Measurements from ENCODE around the gene SLC25A21.

The SLC25A21 gene

DNA sequence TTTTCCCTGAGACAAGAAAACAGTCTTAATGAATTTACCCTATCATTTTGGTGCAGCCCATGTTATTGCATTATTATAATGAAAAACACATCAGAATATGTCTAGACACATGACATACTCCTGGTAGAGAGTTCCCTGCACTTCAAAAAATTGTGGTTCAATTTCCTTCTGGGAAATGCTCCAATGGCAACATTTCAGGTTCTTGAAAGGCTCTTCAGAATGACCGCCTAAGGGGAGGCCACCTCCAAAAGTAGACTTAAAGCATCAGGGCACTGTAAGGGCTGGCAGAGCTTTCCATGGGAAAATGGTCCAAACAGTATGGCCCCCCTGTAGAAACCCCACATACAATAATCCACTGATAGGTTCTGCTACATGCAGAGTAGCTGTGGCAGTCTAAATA lies 110.7 kb downstream of the SLC25A21 start:
- H3K4me1 Mint-ChIP-seq (ENCODE audit: low read depth), result no peaks in the 10 kb centered on the region
- H3K36me3 Mint-ChIP-seq (ENCODE audit: low read depth), result no peaks in the 10 kb centered on the region
- H3K9me3 Mint-ChIP-seq, result peaks cover 15% of the 10 kb centered on the region
- H3K4me3 Mint-ChIP-seq, result no peak overlapping the region
- no peak overlapping the region for H3K27ac Mint-ChIP-seq
- H3K27me3 Mint-ChIP-seq, result no peaks in the 10 kb centered on the region

DNA sequence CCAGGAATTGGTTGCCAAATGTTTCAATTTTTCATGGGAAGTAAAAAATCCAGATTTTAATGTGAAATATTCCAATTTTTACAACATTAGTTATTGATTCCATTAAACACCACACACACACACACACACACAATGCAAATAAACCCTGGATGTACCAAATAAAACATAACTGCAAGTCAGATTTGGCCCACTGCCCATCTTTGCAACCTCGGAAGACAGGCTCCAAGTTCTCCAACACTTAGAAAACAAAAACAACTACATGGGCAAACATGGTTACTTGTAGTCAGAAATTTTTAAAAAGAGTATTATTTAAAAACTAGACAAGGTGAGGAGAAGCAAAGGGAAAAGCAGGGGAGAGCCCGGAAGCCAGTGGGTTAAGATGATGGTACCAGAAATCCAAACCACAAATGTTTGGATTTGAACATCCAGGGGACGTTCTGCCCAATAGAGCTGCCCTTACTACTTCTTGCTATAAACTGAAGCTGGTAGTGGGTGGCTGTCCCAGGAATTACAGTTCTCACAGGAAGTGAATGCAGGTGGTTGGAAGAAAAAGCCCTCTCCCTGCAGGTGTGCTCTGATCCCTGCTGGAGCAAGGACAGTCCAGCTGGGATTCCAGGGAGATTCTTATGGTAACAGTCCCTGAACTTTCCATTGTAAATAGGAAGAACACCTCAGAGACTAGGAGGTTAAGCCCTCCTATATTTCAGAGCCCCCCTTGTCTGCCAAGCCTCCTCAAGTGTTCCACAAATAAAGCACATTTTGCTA lies 111.7 kb downstream of the SLC25A21 start:
- Mint-ChIP-seq H3K4me3 (no peak overlapping the region), H3K4me1 (ENCODE audit: low read depth) (no peaks in the 10 kb centered on the region), H3K27me3 (no peaks in the 10 kb centered on the region), H3K36me3 (ENCODE audit: low read depth) (no peaks in the 10 kb centered on the region), H3K9me3 (peaks cover 8% of the 10 kb centered on the region), H3K27ac (no peak overlapping the region)

DNA sequence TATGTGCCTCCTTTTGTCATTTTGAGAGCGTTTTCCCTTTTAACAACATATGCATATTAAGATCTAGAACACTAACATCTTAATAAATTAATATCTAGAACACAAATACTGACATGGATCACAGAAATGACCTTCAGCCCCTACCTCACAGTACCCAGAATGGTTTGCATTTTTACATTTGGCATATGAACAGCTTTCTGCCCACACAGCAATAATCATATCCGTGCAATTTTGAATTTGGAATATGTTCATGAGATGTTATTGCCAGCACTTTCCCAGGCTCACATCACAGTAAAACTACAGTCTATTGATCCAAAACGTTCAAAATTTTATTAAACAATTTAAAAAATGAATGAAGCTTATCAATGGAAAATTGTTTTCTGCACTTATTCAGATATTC lies 114.6 kb downstream of the SLC25A21 start:
- H3K9me3 Mint-ChIP-seq, result peaks cover 11% of the 10 kb centered on the region
- no peak overlapping the region for H3K4me3 Mint-ChIP-seq
- H3K27me3 Mint-ChIP-seq, result no peaks in the 10 kb centered on the region
- H3K27ac Mint-ChIP-seq, result no peak overlapping the region
- H3K4me1 Mint-ChIP-seq (ENCODE audit: low read depth), result no peaks in the 10 kb centered on the region
- no peaks in the 10 kb centered on the region for H3K36me3 Mint-ChIP-seq (ENCODE audit: low read depth)

DNA sequence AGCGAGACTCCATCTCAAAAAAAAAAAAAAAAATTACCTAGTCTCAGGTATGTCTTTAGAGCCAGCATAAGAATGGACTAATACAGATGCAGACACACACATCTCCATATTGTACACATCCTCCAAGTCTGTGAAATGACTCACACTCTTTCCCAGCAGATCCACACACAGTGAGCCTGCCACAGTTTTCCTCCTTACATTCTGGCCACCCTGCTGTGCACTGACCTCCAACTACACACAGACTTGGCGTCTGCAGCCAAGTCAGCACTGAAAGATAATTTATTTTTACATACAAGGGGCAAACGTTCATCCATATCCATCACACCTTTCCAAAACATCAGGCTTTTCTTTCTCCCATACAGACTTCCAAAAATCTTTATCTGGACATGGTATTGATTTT lies 115.9 kb downstream of the SLC25A21 start:
- H3K9me3 Mint-ChIP-seq, result peaks cover 11% of the 10 kb centered on the region
- H3K4me1 Mint-ChIP-seq (ENCODE audit: low read depth), result no peaks in the 10 kb centered on the region
- H3K36me3 Mint-ChIP-seq (ENCODE audit: low read depth), result no peaks in the 10 kb centered on the region
- H3K27ac Mint-ChIP-seq, result no peak overlapping the region
- H3K27me3 Mint-ChIP-seq, result no peaks in the 10 kb centered on the region
- no peak overlapping the region for H3K4me3 Mint-ChIP-seq

DNA sequence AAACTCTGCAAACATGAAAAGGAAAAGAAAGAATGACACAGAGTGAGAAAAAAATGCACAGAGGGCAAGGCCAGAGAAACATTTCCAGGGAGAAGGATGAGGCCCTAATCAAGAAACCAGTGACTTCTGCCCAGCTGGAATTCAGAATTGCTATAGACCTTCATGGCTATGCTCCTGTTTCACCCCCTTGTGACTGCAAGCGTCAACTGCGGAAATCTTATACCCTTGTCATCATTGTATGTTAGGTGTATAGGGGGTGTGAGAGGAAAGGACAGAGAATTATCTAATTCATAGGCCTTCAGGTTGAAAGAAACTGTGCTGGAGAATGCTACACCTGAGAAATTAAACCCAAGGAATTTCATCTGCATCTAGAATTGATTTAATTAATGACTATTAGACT lies 117.5 kb downstream of the SLC25A21 start:
- H3K4me1 Mint-ChIP-seq (ENCODE audit: low read depth), result no peaks in the 10 kb centered on the region
- H3K36me3 Mint-ChIP-seq (ENCODE audit: low read depth), result no peaks in the 10 kb centered on the region
- H3K27me3 Mint-ChIP-seq, result no peaks in the 10 kb centered on the region
- peaks cover 11% of the 10 kb centered on the region for H3K9me3 Mint-ChIP-seq
- H3K4me3 Mint-ChIP-seq, result no peak overlapping the region
- no peak overlapping the region for H3K27ac Mint-ChIP-seq

DNA sequence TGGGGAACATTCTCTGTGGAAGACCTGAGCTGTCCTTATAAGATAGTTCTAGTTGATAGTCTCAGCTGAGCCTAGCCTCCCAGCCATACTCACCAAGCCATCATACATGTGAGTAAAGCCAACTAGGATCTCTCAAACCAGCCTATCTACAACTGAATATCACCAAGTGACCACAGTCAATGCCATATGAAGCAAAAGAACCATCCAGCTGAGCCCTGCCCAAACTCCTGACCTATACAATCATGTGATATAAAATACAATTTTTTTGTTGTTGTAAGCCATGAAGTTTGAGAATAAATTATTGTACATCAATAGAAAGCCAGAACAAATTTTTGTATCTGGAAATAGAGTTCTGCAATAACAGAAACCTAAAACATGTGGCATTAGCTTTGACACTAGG lies 118.3 kb downstream of the SLC25A21 start:
- no peaks in the 10 kb centered on the region for H3K27me3 Mint-ChIP-seq
- H3K36me3 Mint-ChIP-seq (ENCODE audit: low read depth), result no peaks in the 10 kb centered on the region
- peaks cover 11% of the 10 kb centered on the region for H3K9me3 Mint-ChIP-seq
- H3K27ac Mint-ChIP-seq, result no peak overlapping the region
- H3K4me1 Mint-ChIP-seq (ENCODE audit: low read depth), result no peaks in the 10 kb centered on the region
- no peak overlapping the region for H3K4me3 Mint-ChIP-seq

DNA sequence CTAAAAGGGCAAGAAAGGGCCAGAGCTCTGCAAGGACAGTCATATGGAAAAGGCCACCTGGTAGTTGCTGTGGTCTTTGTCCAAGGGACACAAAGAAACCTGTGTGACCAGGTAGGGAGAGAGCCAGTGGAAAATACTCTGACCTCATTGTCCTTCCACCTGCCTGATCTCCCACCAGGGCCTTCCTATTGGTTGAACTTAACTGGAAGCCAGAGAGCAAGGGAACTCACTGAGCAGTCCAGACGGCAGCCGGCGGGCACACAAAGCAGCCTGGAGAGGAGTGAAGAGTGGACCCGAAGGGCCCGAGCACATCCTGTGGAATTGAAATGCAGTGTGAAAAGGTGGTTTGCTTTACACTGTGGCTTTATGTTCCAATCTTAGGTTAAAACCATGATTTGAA lies 120.7 kb downstream of the SLC25A21 start:
- Mint-ChIP-seq H3K4me3 (no peak overlapping the region), H3K4me1 (ENCODE audit: low read depth) (no peaks in the 10 kb centered on the region), H3K27ac (no peak overlapping the region), H3K27me3 (no peaks in the 10 kb centered on the region), H3K36me3 (ENCODE audit: low read depth) (no peaks in the 10 kb centered on the region), H3K9me3 (peaks cover 11% of the 10 kb centered on the region)

DNA sequence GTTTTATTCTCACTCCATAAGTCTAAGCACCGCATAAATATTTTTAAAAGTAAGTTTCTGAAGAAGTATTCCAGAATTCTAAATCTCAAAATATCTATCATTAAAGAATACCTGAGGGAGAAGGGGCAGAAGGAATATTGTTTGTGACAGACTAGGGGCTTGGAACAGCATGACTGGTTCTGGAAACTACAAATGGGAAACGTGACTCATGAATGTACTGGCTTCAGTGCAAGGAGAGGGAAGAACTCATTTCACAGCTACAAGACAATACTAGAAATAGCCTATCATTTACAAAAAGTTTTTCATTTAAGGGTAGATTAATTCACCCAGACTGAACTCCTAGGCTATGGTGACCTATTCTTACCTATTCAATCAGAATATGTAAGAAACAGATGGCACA lies 121.3 kb downstream of the SLC25A21 start:
- Mint-ChIP-seq H3K27me3 (no peaks in the 10 kb centered on the region), H3K4me3 (no peak overlapping the region), H3K27ac (no peak overlapping the region), H3K9me3 (peaks cover 11% of the 10 kb centered on the region), H3K4me1 (ENCODE audit: low read depth) (no peaks in the 10 kb centered on the region), H3K36me3 (ENCODE audit: low read depth) (no peaks in the 10 kb centered on the region)

DNA sequence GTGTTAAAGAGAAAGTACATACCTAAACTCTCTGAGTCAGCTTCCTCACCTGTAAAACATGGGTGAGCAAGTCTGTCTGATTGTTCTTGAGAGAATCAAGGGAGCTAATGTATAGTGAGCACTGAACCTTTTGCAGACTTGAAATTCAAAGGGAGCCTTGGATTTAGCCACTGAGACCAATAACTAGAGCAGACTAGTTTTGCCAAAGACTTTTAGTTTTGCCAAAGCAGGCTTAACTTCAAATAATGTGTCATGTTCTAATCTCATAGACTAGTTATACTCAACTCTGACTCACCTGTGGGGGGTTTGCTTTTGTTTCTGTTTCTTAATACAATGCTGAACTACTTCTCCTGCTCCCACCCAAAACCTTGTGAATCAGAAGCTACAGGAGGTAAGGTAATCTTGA lies 123.7 kb downstream of the SLC25A21 start:
- Mint-ChIP-seq H3K4me3 (no peak overlapping the region), H3K36me3 (ENCODE audit: low read depth) (no peaks in the 10 kb centered on the region), H3K4me1 (ENCODE audit: low read depth) (no peaks in the 10 kb centered on the region), H3K27me3 (no peaks in the 10 kb centered on the region), H3K9me3 (no peaks in the 10 kb centered on the region), H3K27ac (no peak overlapping the region)

DNA sequence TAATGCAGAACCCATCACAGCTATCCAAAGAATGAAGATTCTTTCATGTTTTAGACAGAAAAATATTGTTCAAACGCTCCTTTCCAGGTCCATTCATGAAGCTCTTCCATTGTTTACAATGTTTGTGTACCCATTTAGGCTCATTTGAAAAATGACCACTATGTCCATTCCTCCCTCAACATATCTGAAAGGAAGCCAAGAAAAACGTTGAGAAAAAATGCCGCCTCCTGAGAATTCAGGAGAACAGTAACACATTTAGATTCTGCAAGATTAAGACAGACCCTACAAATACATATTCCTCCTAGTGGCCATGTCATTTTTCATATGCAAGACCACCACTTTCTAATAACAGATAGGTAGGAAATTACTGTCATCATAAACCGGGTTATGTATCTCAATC lies 124.4 kb downstream of the SLC25A21 start:
- H3K36me3 Mint-ChIP-seq (ENCODE audit: low read depth), result no peaks in the 10 kb centered on the region
- H3K27ac Mint-ChIP-seq, result no peak overlapping the region
- H3K4me1 Mint-ChIP-seq (ENCODE audit: low read depth), result no peaks in the 10 kb centered on the region
- no peaks in the 10 kb centered on the region for H3K27me3 Mint-ChIP-seq
- H3K9me3 Mint-ChIP-seq, result no peaks in the 10 kb centered on the region
- no peak overlapping the region for H3K4me3 Mint-ChIP-seq

DNA sequence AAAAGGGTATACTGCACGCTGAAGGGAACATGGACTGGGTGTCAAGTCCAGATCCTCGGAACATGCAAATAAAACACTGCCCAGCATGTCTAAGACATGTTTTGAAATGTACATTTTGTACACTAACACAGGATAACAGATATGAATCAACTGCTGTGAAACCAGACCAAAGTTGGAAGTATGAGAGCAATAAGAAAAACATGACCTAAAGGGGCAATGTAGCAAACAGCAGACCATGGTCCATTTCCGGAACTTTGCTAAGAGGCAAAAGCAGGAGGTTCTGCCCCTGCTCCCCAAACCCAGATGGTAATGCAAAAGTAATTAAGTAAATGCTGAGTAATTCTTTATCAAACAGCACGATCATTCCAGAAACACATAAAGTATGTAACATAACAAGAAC lies 125.2 kb downstream of the SLC25A21 start:
- no peaks in the 10 kb centered on the region for H3K36me3 Mint-ChIP-seq (ENCODE audit: low read depth)
- no peak overlapping the region for H3K27ac Mint-ChIP-seq
- no peak overlapping the region for H3K4me3 Mint-ChIP-seq
- H3K4me1 Mint-ChIP-seq (ENCODE audit: low read depth), result no peaks in the 10 kb centered on the region
- no peaks in the 10 kb centered on the region for H3K27me3 Mint-ChIP-seq
- no peaks in the 10 kb centered on the region for H3K9me3 Mint-ChIP-seq

DNA sequence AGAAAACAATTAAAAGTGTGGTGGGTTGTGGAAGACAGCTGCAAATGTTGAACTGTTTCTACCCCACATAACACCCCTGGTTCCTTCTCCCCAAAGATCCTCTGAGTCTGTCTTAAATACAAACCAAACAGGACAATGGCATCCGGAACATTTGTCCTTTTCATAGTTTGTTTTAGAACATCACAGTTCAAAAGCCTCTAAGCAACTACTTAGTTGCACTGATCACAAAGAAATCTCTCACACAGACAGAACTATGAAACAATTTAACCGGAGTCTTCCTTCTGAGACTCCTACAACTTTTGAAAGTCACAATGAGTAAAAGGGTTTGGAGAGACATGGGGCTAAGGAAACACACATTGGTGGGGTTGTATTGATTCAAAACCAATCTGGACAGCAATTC lies 125.6 kb downstream of the SLC25A21 start:
- no peaks in the 10 kb centered on the region for H3K9me3 Mint-ChIP-seq
- no peaks in the 10 kb centered on the region for H3K4me1 Mint-ChIP-seq (ENCODE audit: low read depth)
- no peak overlapping the region for H3K27ac Mint-ChIP-seq
- H3K27me3 Mint-ChIP-seq, result no peaks in the 10 kb centered on the region
- H3K36me3 Mint-ChIP-seq (ENCODE audit: low read depth), result no peaks in the 10 kb centered on the region
- no peak overlapping the region for H3K4me3 Mint-ChIP-seq

DNA sequence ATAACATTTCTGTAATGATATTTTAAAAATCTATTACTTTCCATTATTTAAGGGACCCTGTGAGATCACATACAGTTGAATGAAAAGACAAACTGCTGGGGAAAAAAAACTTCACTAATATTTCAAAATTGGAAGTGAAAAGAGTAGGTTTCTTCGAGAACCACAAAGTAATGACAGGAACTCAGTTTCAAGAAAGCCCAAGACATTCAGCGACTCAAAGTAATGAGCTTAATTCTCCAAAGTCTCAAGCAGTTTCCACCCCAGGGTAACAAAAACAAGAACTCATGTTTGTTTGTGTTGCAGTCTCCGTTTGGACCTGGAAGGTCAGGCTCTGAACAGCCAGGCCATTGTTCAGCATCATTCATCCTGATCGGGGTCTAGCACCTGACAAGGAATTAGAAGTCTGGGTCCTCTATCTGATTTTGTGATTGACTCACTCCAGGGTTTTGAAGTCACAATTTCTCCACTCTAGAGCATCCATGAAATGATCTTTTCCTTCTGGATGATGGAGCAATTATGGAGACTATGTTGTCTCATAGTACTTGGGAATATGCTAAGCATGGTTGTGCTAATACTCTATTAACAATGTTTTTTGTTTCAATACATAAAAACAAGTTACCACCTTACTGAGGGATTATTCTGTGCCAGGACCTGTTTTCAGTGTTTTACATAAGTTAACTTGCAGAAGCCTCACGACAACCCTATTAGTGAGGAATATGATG lies 126.9 kb downstream of the SLC25A21 start:
- Mint-ChIP-seq H3K27ac (no peak overlapping the region), H3K4me1 (ENCODE audit: low read depth) (no peaks in the 10 kb centered on the region), H3K9me3 (no peaks in the 10 kb centered on the region), H3K4me3 (no peak overlapping the region), H3K36me3 (ENCODE audit: low read depth) (no peaks in the 10 kb centered on the region), H3K27me3 (no peaks in the 10 kb centered on the region)

DNA sequence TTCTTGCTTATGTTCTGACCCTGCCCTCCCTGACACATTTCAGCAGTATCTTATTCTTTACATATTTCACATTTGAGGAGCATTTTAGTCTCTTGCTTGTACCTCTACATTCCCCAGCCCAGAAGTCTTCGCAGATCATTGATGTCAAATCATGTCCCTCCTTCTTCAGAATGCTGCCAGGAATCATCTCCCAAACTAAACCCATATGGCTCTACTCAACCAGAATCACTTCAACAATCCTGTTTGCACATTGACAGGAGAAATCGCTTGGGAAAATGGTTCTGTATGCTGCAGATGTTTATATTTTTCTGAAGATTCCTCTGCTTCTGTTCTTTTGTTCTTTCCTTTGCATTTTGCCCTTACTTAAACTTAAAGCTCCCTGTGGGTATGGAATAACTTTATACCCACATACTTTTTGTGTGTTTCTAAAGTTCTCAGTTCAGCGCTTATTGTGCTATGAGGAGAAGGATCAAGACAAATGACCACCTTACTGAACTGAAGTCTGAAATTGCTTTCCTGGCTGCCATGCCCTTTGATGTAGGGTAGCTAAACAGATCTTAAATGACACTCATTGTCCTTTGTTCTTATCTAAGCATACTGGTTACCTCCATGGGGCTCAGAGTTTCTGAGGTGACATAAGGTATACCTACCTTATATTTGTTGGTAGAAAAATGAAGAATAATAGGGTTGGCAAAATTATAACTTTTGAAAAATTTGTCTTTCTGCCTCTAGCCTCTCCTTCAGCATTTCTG lies 134.6 kb downstream of the SLC25A21 start:
- Mint-ChIP-seq H3K27ac (no peak overlapping the region), H3K4me3 (no peak overlapping the region), H3K27me3 (no peaks in the 10 kb centered on the region), H3K9me3 (no peaks in the 10 kb centered on the region), H3K4me1 (ENCODE audit: low read depth) (no peaks in the 10 kb centered on the region), H3K36me3 (ENCODE audit: low read depth) (no peaks in the 10 kb centered on the region)

DNA sequence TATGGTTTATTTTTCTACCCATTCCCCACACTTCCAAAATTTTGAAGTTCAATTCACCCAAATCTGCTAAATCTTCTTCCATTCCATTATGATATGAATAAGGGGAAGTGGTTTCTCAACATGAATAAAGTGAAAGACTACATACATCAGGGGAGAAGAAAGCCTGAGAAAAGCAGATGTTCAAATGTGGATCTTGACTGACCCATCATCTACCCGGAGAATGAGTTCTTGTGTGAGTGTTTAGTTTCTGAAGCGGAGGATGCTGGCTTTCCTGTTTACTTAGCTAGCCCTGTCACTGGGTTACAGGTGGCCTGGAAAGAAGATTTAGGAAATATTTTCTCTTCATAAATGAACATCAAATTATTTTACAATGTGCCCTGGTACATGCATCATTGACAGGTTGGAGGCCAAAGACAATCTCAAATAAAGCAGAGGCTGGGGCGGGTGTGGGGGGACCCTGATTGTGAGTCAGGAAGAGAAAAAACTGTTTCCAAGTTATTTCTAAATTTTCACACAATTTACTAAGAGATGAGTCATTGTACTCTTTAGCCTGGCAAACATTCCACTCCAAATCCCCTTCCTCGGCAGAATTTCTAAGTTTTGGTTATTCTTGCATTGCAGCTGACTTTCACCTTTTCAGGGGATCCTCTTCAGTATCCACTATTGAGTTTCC lies 135.6 kb downstream of the SLC25A21 start:
- no peaks in the 10 kb centered on the region for H3K36me3 Mint-ChIP-seq (ENCODE audit: low read depth)
- no peak overlapping the region for H3K4me3 Mint-ChIP-seq
- H3K27me3 Mint-ChIP-seq, result no peaks in the 10 kb centered on the region
- H3K9me3 Mint-ChIP-seq, result no peaks in the 10 kb centered on the region
- H3K4me1 Mint-ChIP-seq (ENCODE audit: low read depth), result no peaks in the 10 kb centered on the region
- no peak overlapping the region for H3K27ac Mint-ChIP-seq

Data from stimulated activated naive CD8-positive, alpha-beta T cell treated with anti-CD3 and anti-CD28 coated beads, Interleukin-15, Interleukin-2, amounts not matched to agents 100 ng/mL and 50 ng/mL, for 24 hours (primary cell).